Duodenal mucosa (tissue), 2 donors: Measurements from ENCODE around the gene CNOT4.
"Not testable (repeated sequence)": the region's sequence is repeated elsewhere in the genome, so short reads cannot be mapped to it uniquely, and the experiment has no call there.

Experiments used
- H3K27ac ChIP-seq: one replicate; pipeline ENCODE4 v1.7.0; 2013; ENCODE audit warnings: low read depth, low read length
- H3K27me3 ChIP-seq, 2 donors: one replicate each; pipeline ENCODE4 v1.7.0; 2013; ENCODE audit warnings: low read length in 2 of 2, control low read depth in 1 of 2; ENCODE audit not compliant: insufficient read depth in 2 of 2, control insufficient read depth in 1 of 2
- H3K36me3 ChIP-seq, 2 donors: one replicate each; pipeline ENCODE4 v1.7.0; 2013; ENCODE audit warnings: low read length in 2 of 2, control low read depth in 1 of 2; ENCODE audit not compliant: insufficient read depth in 2 of 2, control insufficient read depth in 1 of 2
- H3K4me1 ChIP-seq, 2 donors: one replicate each; pipeline ENCODE4 v1.7.0; 2013; ENCODE audit warnings: low read length in 2 of 2, control low read depth in 1 of 2; ENCODE audit not compliant: insufficient read depth in 2 of 2, control insufficient read depth in 1 of 2
- H3K4me3 ChIP-seq, 2 donors: one replicate each; pipeline ENCODE4 v1.7.0; 2013; ENCODE audit warnings: low read length in 2 of 2, low read depth in 1 of 2
- H3K9ac ChIP-seq, 2 donors: one replicate each; pipeline ENCODE4 v1.7.0; 2013; ENCODE audit warnings: low read length in 2 of 2, low read depth in 1 of 2
- H3K9me3 ChIP-seq, 2 donors: one replicate each; pipeline ENCODE4 v1.7.0; 2013; ENCODE audit warnings: low read length in 2 of 2, control low read depth in 1 of 2; ENCODE audit not compliant: control insufficient read depth in 1 of 2

Gene CNOT4

DNA sequence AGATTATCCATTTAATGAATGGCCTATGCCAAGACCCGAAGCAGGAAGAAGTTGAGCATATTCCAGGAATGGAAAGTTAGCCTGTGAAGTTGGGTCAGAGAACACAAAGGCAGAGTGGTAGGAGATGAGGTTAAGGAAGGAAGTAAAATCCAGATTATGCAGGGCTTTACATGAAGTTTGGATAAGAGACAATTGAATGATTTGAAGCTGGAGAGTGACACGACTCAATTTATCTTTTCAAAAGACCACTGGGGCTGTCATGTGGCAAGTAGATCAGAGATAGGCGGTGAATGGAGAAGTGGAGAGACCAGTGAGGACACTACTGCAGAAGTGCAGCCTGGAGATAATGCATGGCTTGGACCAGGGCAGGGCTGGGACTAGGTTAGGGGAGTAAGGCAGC lies 7.2 kb upstream of the CNOT4 start:
- H3K36me3 ChIP-seq, result no peaks in the 10 kb centered on the region
- H3K4me3 ChIP-seq, result no peak overlapping the region
- H3K27me3 ChIP-seq, result no peaks in the 10 kb centered on the region
- no peak overlapping the region for H3K27ac ChIP-seq
- H3K9me3 ChIP-seq, result no peaks in the 10 kb centered on the region
- H3K4me1 ChIP-seq, result no peaks in the 10 kb centered on the region
- H3K9ac ChIP-seq, result no peak overlapping the region

GRCh38 chr7:135514856-135515255 lies 5.0 kb upstream of the CNOT4 start:
- no peak overlapping the region for H3K9ac ChIP-seq
- no peaks in the 10 kb centered on the region for H3K36me3 ChIP-seq
- H3K9me3 ChIP-seq, result no peaks in the 10 kb centered on the region
- no peak overlapping the region for H3K4me3 ChIP-seq
- H3K27ac ChIP-seq, result no peak overlapping the region
- no peaks in the 10 kb centered on the region for H3K27me3 ChIP-seq
- H3K4me1 ChIP-seq, result peaks cover 0 to 7% of the 10 kb centered on the region in 2 donors

- no peak overlapping the region for H3K9ac ChIP-seq
- H3K36me3 ChIP-seq, result no peaks in the 10 kb centered on the region
- no peak overlapping the region for H3K4me3 ChIP-seq
- no peak overlapping the region for H3K27ac ChIP-seq
- no peaks in the 10 kb centered on the region for H3K27me3 ChIP-seq
- H3K9me3 ChIP-seq, result no peaks in the 10 kb centered on the region
- H3K4me1 ChIP-seq, result peaks cover 8 to 18% of the 10 kb centered on the region in 2 donors
These were observed 2.4 kb upstream of the CNOT4 start for GRCh38 chr7:135512135-135512887.

DNA sequence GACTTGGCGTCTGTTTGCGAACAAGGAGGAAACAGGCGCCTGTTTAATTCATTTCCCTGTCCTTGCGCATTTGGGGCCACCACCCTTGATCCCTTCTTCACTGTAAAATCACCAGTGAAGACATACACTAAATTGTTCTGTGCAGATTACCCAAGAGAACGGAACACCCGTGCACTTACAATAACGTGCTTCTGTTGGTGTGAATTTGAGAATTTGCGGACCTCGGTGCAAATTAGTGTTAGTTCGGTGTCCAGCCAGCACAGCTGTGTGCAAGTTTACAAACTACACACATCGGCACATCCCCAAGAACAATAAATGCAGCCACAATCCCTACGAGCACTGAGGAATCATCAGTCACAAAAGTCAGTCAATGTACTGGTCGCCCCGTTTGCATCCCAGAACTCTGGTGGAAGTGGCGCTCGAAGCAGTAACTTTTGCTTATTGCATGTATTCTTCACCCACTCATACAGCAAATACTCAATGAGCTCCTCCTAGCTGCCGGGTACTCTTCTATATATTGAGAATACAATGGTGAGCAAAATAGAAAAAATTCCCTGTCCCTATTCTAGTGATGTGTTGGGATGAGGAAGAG lies 786 bp upstream of the CNOT4 start:
- H3K9me3 ChIP-seq, result no peaks in the 10 kb centered on the region
- no peak overlapping the region for H3K27ac ChIP-seq
- peak overlapping the region; percentile 84 to 95 for H3K4me3 ChIP-seq
- H3K27me3 ChIP-seq, result no peaks in the 10 kb centered on the region
- no peaks in the 10 kb centered on the region for H3K36me3 ChIP-seq
- peak overlapping the region; percentile 40 to 48 for H3K9ac ChIP-seq
- peaks cover 8 to 18% of the 10 kb centered on the region in 2 donors for H3K4me1 ChIP-seq

DNA sequence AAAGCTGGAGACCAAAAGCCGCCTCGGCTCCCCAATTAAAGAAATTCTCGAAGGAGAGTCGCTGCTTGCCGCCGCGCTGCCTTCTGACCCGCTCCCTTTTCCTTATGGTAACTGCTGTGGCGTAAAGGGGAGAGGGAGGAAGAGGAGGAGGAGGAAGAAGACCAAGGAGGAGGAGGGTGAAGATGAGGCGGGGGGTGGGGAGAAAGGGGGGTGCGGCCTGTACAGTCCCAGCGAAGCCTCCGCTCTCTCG lies 388 bp downstream of the CNOT4 start:
- peak overlapping the region; percentile 67 to 82 for H3K9ac ChIP-seq
- H3K4me3 ChIP-seq, result peak overlapping the region; percentile 84 to 95
- no peaks in the 10 kb centered on the region for H3K27me3 ChIP-seq
- H3K4me1 ChIP-seq, result peaks cover 8 to 18% of the 10 kb centered on the region in 2 donors
- H3K36me3 ChIP-seq, result no peaks in the 10 kb centered on the region
- no peaks in the 10 kb centered on the region for H3K9me3 ChIP-seq
- H3K27ac ChIP-seq, result peak overlapping the region; percentile 71

DNA sequence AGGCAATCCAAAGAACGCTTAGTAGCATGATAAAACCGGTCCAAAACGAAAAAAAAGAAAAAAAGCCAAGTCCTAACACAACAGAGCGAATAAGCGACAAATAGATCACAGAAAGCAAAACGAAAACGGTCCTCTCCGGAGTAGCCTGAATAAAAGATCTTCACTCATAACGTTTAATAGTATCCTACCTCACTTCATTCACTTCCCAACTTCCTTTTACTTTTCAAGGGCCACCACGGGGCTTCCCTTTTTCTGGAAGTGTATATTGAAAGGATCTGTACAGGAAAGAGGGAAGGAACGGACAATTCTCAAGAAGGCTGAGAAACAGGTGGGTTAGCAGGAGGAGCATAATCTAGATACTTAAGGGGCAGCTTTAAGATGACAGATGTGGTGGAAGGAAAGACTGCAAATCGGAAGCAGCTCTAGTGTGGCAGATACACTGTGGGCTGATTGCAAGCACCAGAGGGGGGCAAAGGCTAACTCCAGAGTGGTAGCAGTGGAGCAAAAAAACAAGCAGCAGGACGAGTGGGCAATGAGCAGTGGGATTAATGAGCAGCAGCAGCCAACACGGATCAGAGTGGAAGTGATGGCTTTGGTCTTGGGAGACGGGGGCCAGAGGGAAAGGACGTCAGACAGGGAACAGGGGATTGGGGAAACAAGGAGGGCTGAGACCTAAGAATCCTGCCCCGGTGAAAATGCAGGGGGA lies 866 bp downstream of the CNOT4 start:
- Histone ChIP-seq H3K27ac (peak overlapping the region; percentile 71), H3K4me1 (peaks cover 8 to 18% of the 10 kb centered on the region in 2 donors)

GRCh38 chr7:135501402-135501801 lies 8.5 kb downstream of the CNOT4 start:
- Histone ChIP-seq H3K9ac (no peak overlapping the region), H3K4me1 (peaks cover 0 to 3% of the 10 kb centered on the region in 2 donors), H3K4me3 (no peak overlapping the region), H3K27me3 (no peaks in the 10 kb centered on the region), H3K36me3 (no peaks in the 10 kb centered on the region), H3K27ac (no peak overlapping the region), H3K9me3 (no peaks in the 10 kb centered on the region)

More for the DNA sequence above, 866 bp downstream of the CNOT4 start:
- Histone ChIP-seq H3K4me3 (peak overlapping the region; percentile 84 to 95), H3K27me3 (no peaks in the 10 kb centered on the region), H3K9me3 (no peaks in the 10 kb centered on the region), H3K36me3 (no peaks in the 10 kb centered on the region), H3K9ac (peak overlapping the region; percentile 67 to 82)

GRCh38 chr7:135499818-135500217 lies 10.1 kb downstream of the CNOT4 start:
- Histone ChIP-seq H3K36me3 (no peaks in the 10 kb centered on the region), H3K9me3 (no peaks in the 10 kb centered on the region), H3K4me1 (peaks cover 0 to 3% of the 10 kb centered on the region in 2 donors)

GRCh38 chr7:135497161-135497560 lies 12.7 kb downstream of the CNOT4 start:
- H3K27ac ChIP-seq, H3K9ac ChIP-seq, H3K4me1 ChIP-seq, H3K27me3 ChIP-seq, H3K4me3 ChIP-seq, H3K9me3 ChIP-seq, H3K36me3 ChIP-seq: not testable (repeated sequence)

More at GRCh38 chr7:135499818-135500217, 10.1 kb downstream of the CNOT4 start:
- Histone ChIP-seq H3K9ac (no peak overlapping the region), H3K27me3 (no peaks in the 10 kb centered on the region), H3K27ac (no peak overlapping the region), H3K4me3 (no peak overlapping the region)

- Histone ChIP-seq H3K4me3 (no peak overlapping the region), H3K36me3 (no peaks in the 10 kb centered on the region), H3K9ac (no peak overlapping the region), H3K9me3 (no peaks in the 10 kb centered on the region), H3K4me1 (peaks cover 0 to 10% of the 10 kb centered on the region in 2 donors), H3K27me3 (no peaks in the 10 kb centered on the region), H3K27ac (no peak overlapping the region)
These were observed 16.5 kb downstream of the CNOT4 start for GRCh38 chr7:135493362-135493761.
